ENCODE data around the gene SLC5A8. TPM values are rescaled to one million over a fixed set of nuclear protein-coding genes. Genes with fewer than 3 reads are reported as not detected.

SLC5A8 gene
- total and polyA plus RNA-seq, 2 experiments from 2014 or later, result 0.10 TPM

DNA sequence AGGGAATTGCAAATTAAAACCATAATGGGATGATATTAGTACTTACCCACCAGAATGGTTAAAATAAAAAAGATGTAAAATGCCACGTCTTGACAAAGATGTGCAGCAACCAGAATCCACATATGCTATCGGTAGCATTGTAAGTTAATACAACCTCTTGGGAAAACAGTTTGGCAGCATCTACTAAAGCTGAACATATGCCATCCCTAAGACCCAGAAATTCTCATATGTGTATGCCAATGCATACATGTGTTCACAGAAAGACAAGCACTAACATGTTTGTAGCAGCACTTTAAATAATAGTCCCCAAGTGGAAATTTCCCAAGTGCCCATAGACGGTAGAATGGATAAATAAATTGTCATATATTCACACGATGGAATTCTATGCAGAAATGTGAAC, 28.3 kb upstream of the SLC5A8 start:
- DNase-seq (ENCODE audit: low spot score) (no peak), ATAC-seq (no peak)
- H3F3A ChIP-seq (replicated peaks; ENCODE audit: low read depth), result no peaks in the 10 kb centered on the region
- H3K27me3 ChIP-seq (ENCODE audit: insufficient read depth), result no peaks in the 10 kb centered on the region
- Mint-ChIP-seq H3K4me3 (no peak overlapping the region), H3K27ac (no peak overlapping the region), H3K27me3 (ENCODE audit: insufficient read depth, low read depth, poor library complexity) (peaks cover 4% of the 10 kb centered on the region), H3K9me3 (peaks cover 9% of the 10 kb centered on the region), H3K36me3 (ENCODE audit: low read depth) (peaks cover 3% of the 10 kb centered on the region; the same call in 2 of the 3 replicates), H3K4me1 (no peaks in the 10 kb centered on the region)
- H3K36me3 ChIP-seq (ENCODE audit: insufficient read depth), result no peaks in the 10 kb centered on the region
- no peak overlapping the region for H3K27ac ChIP-seq (ENCODE audit: low read depth)
- H3K4me2 ChIP-seq, result no peak overlapping the region
- H2AFZ ChIP-seq, result no peak overlapping the region
- no peak overlapping the region for H3K4me3 ChIP-seq
- TF ChIP-seq ZNF114 (CRISPR knock-in tag; IDR thresholded peaks at IDR 0.05), result no peak
- no peak for TF ChIP-seq CREB1 (CRISPR knock-in tag; IDR thresholded peaks at IDR 0.05; ENCODE audit: low read depth)
- TF ChIP-seq, protein P1, sequence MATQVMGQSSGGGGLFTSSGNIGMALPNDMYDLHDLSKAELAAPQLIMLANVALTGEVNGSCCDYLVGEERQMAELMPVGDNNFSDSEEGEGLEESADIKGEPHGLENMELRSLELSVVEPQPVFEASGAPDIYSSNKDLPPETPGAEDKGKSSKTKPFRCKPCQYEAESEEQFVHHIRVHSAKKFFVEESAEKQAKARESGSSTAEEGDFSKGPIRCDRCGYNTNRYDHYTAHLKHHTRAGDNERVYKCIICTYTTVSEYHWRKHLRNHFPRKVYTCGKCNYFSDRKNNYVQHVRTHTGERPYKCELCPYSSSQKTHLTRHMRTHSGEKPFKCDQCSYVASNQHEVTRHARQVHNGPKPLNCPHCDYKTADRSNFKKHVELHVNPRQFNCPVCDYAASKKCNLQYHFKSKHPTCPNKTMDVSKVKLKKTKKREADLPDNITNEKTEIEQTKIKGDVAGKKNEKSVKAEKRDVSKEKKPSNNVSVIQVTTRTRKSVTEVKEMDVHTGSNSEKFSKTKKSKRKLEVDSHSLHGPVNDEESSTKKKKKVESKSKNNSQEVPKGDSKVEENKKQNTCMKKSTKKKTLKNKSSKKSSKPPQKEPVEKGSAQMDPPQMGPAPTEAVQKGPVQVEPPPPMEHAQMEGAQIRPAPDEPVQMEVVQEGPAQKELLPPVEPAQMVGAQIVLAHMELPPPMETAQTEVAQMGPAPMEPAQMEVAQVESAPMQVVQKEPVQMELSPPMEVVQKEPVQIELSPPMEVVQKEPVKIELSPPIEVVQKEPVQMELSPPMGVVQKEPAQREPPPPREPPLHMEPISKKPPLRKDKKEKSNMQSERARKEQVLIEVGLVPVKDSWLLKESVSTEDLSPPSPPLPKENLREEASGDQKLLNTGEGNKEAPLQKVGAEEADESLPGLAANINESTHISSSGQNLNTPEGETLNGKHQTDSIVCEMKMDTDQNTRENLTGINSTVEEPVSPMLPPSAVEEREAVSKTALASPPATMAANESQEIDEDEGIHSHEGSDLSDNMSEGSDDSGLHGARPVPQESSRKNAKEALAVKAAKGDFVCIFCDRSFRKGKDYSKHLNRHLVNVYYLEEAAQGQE (IDR thresholded peaks at IDR 0.05; ENCODE audit: unreplicated experiment), result no peak
- TF ChIP-seq, protein P2, sequence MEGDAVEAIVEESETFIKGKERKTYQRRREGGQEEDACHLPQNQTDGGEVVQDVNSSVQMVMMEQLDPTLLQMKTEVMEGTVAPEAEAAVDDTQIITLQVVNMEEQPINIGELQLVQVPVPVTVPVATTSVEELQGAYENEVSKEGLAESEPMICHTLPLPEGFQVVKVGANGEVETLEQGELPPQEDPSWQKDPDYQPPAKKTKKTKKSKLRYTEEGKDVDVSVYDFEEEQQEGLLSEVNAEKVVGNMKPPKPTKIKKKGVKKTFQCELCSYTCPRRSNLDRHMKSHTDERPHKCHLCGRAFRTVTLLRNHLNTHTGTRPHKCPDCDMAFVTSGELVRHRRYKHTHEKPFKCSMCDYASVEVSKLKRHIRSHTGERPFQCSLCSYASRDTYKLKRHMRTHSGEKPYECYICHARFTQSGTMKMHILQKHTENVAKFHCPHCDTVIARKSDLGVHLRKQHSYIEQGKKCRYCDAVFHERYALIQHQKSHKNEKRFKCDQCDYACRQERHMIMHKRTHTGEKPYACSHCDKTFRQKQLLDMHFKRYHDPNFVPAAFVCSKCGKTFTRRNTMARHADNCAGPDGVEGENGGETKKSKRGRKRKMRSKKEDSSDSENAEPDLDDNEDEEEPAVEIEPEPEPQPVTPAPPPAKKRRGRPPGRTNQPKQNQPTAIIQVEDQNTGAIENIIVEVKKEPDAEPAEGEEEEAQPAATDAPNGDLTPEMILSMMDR (conservative IDR thresholded peaks at IDR 0.05; ENCODE audit: low read depth in 2 of 2), result no peak
- H3K79me2 ChIP-seq (replicated peaks; ENCODE audit: insufficient read depth), result no peaks in the 10 kb centered on the region
- H4K20me1 ChIP-seq (replicated peaks; ENCODE audit: insufficient read depth), result no peaks in the 10 kb centered on the region
- H3K4me1 ChIP-seq (ENCODE audit: insufficient read depth), result no peaks in the 10 kb centered on the region
- H3K9me2 ChIP-seq (ENCODE audit: insufficient read depth), result no peaks in the 10 kb centered on the region

DNA sequence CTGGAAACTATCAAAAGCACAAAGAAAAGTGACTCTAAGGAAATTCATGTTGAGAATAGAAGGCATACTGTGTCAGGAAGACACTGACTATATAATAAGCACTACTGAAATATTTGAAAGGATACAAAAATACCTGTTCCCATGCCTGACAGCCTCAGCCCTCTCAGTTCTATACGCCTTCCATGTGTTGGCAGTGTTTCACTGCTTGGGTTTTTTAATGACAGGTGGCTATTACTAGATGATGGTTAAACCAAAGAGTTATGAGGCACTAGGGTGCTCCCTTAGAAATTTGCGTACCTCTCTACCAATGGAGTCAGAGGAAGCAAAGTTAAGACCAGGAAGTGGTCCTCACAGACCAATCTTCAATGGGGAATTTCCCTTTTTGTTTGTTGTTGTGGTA, 25.6 kb upstream of the SLC5A8 start:
- Mint-ChIP-seq H3K4me1 (no peaks in the 10 kb centered on the region), H3K27me3 (ENCODE audit: insufficient read depth, low read depth, poor library complexity) (peaks cover 4% of the 10 kb centered on the region), H3K4me3 (no peak overlapping the region), H3K27ac (no peak overlapping the region), H3K9me3 (peaks cover 9% of the 10 kb centered on the region), H3K36me3 (ENCODE audit: low read depth) (peaks cover 3% of the 10 kb centered on the region; the same call in 2 of the 3 replicates)
- DNase-seq (ENCODE audit: low spot score), result no peak
- Histone ChIP-seq H3K27ac (ENCODE audit: low read depth) (no peak overlapping the region), H3K27me3 (ENCODE audit: insufficient read depth) (no peaks in the 10 kb centered on the region), H3K4me1 (ENCODE audit: insufficient read depth) (no peaks in the 10 kb centered on the region), H3K4me3 (no peak overlapping the region), H3K36me3 (ENCODE audit: insufficient read depth) (no peaks in the 10 kb centered on the region), H4K20me1 (replicated peaks; ENCODE audit: insufficient read depth) (no peaks in the 10 kb centered on the region), H3K9me2 (ENCODE audit: insufficient read depth) (no peaks in the 10 kb centered on the region), H3K79me2 (replicated peaks; ENCODE audit: insufficient read depth) (no peaks in the 10 kb centered on the region), H3F3A (replicated peaks; ENCODE audit: low read depth) (no peaks in the 10 kb centered on the region), H3K4me2 (no peak overlapping the region), H2AFZ (no peak overlapping the region)
- no peak for TF ChIP-seq STAT1 (IDR thresholded peaks at IDR 0.05; ENCODE audit: unreplicated experiment)
- ATAC-seq, result no peak

DNA sequence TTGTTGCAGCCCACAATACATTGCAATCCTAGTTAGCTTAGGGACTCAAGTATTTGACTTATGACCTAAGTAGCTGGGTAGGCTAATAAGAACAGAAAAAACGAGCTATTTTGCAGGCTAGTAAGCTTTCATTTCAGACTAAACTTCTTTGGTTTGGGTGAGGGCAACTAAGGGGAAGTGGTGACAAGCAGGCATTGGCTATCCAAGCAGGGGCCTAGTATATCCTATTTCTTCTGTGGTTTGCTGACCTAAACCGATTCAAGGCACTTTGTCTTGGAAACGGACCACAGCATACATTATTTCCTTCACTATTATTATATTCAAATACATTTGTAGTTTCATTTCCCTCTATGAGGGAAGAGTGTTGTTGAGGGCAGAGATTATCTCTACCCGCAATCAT, 21.6 kb upstream of the SLC5A8 start:
- no peaks in the 10 kb centered on the region for H3K27me3 ChIP-seq (ENCODE audit: insufficient read depth)
- no peak for TF ChIP-seq ZNF114 (CRISPR knock-in tag; IDR thresholded peaks at IDR 0.05)
- no peak for TF ChIP-seq STAT1 (IDR thresholded peaks at IDR 0.05; ENCODE audit: unreplicated experiment)

More for the DNA sequence above, 21.6 kb upstream of the SLC5A8 start:
- H3K36me3 ChIP-seq (ENCODE audit: insufficient read depth), result no peaks in the 10 kb centered on the region
- H3K4me1 ChIP-seq (ENCODE audit: insufficient read depth), result no peaks in the 10 kb centered on the region
- no peak overlapping the region for H3K27ac Mint-ChIP-seq
- no peaks in the 10 kb centered on the region for H3K36me3 Mint-ChIP-seq (ENCODE audit: low read depth)
- no peak overlapping the region for H3K4me2 ChIP-seq
- no peaks in the 10 kb centered on the region for H4K20me1 ChIP-seq (replicated peaks; ENCODE audit: insufficient read depth)
- H3K27me3 Mint-ChIP-seq (ENCODE audit: insufficient read depth, low read depth, poor library complexity), result peaks cover 4% of the 10 kb centered on the region
- no peaks in the 10 kb centered on the region for H3K79me2 ChIP-seq (replicated peaks; ENCODE audit: insufficient read depth)
- H3K4me3 Mint-ChIP-seq, result no peak overlapping the region
- H3K4me3 ChIP-seq, result no peak overlapping the region
- H3F3A ChIP-seq (replicated peaks; ENCODE audit: low read depth), result no peaks in the 10 kb centered on the region
- H2AFZ ChIP-seq, result no peak overlapping the region
- ATAC-seq (no peak), DNase-seq (ENCODE audit: low spot score) (no peak)
- no peaks in the 10 kb centered on the region for H3K9me2 ChIP-seq (ENCODE audit: insufficient read depth)
- no peaks in the 10 kb centered on the region for H3K4me1 Mint-ChIP-seq
- no peaks in the 10 kb centered on the region for H3K9me3 Mint-ChIP-seq
- H3K27ac ChIP-seq (ENCODE audit: low read depth), result no peak overlapping the region
